GM13977 (cell line): ENCODE results near the gene UCK1.

Experiments
- DNase-seq: peaks from one replicate; pipeline ENCODE4 v3.0.0; 2012; ENCODE audit warnings: low spot score
- in situ Hi-C: fragments of 300-500 bp; cut with MboI; formaldehyde crosslinking; loops from one replicate; pipeline ENCODE4 v1.12.0; 2022; ENCODE audit warnings: low sequenced_read_pairs, low pct_unique_long_range_greater_than_20kb, mixed read lengths, inconsistent platforms; ENCODE audit not compliant: unreplicated experiment
- TF ChIP-seq, protein P1 (sequence below): IDR thresholded peaks from 2 replicates; pipeline ENCODE4 v1.5.1; 2012; ENCODE audit warnings: mild to moderate bottlenecking, control low read depth; ENCODE audit not compliant: insufficient read depth; ENCODE audit errors: extremely low read depth, missing control alignments

UCK1 gene

DNA sequence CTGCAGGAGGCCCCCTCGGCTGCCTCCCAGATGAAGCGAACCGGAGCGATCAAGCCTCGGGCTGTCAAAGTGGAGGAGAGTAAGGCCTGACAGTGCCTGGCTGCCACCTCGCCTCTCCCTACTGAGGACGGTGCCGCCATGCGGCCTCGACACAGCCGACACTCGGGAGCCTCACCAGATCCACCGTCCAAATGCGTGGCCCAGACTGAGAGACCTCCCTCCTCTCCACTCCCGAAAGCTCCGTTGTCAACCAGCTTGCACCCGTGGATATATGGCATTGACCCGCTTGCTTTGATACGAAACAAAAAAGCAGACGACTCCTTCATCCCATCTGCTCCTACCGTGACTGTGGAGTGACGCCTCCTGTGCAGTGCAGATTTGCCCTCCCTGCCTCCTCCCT lies 35.3 kb downstream of the UCK1 start:
- TF ChIP-seq, protein P1, sequence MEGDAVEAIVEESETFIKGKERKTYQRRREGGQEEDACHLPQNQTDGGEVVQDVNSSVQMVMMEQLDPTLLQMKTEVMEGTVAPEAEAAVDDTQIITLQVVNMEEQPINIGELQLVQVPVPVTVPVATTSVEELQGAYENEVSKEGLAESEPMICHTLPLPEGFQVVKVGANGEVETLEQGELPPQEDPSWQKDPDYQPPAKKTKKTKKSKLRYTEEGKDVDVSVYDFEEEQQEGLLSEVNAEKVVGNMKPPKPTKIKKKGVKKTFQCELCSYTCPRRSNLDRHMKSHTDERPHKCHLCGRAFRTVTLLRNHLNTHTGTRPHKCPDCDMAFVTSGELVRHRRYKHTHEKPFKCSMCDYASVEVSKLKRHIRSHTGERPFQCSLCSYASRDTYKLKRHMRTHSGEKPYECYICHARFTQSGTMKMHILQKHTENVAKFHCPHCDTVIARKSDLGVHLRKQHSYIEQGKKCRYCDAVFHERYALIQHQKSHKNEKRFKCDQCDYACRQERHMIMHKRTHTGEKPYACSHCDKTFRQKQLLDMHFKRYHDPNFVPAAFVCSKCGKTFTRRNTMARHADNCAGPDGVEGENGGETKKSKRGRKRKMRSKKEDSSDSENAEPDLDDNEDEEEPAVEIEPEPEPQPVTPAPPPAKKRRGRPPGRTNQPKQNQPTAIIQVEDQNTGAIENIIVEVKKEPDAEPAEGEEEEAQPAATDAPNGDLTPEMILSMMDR = no peak
- no peak for DNase-seq
- in situ Hi-C loops = no loop called here

DNA sequence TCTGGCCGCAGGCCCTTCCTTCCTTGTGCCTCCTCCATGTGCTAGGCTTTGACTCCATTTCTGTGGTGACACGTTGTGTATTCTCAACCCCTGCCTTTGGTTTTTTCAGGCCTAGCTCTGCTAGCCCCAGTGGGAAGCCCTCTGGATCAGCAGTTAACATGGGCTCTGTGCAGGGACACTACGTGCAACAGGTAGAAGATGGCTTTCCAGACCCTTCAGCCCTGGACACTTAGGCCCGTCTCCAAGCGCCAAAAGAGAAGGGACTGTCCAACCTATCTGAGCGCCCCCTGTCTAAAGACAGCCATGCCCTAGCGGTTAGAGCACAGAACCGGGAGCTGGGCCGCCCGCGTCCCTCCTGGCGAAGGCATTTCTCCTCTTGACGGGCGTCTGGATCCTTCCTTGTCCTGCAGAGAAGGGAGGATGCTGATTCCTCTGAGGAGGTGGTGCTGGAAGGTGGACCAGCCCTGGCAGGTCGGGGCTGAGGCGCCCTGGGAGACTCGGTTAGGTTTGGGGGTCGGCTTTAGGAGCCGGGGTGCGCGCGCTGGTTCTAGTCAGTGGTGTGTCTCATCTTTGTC lies 36.7 kb downstream of the UCK1 start:
- no peak for DNase-seq
- in situ Hi-C loops = no loop called here
- TF ChIP-seq, protein P1 = no peak

DNA sequence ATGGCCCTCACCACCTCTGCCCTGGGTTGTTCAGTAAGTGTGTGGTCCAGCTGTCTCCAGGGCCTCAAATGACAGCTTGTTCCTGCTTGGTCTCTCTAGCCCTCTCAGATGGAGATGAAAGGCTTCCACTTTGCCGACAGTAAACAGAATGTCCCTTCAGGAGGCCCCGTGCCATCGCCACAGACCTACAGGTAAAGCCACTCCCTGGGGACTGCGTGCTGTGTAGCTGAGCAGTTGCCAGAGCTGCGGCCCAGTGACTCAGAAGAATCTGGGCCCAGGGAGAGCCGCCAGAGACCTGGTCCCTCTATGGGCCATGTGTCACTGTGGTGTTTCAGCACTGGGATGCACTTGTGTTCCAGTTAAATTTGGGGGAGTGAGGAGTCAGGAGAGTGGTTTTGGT lies 39.0 kb downstream of the UCK1 start:
- no peak for DNase-seq
- TF ChIP-seq, protein P1 = no peak
- in situ Hi-C loops = no loop called here

DNA sequence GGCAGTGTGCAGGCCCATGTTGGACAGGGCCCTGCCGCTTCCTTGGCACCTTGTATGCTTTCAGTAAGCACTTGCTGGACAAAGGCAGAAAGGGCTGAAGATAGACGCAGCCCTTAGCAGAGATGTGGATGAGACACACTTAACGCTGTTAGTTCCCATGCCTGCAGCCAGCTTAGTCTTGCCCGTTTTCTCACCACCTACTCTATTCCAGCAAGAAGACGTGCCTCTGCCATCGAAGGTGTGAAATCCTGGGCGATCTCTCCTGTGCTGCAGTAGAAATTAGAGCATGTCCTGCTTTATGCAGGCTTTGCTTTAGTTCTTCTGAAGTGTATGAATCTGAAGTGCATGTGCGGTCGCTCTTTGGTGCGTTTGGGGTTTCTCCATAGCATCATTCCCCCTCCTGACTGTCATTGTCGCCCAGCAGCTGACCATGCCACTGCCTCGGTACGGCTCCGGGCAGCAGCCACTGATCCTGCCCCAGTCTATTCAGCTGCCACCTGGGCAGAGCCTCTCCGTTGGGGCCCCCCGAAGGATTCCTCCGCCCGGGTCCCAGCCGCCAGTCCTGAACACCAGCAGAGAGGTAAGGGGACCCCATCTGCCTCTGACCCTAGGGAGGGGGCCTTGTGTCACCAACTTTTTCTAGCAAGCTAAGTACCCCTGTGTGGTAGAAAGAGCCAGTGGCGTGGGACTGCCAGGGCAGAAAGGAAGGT lies 39.9 kb downstream of the UCK1 start:
- in situ Hi-C loops = no loop called here
- TF ChIP-seq, protein P1 = no peak
- DNase-seq = no peak

DNA sequence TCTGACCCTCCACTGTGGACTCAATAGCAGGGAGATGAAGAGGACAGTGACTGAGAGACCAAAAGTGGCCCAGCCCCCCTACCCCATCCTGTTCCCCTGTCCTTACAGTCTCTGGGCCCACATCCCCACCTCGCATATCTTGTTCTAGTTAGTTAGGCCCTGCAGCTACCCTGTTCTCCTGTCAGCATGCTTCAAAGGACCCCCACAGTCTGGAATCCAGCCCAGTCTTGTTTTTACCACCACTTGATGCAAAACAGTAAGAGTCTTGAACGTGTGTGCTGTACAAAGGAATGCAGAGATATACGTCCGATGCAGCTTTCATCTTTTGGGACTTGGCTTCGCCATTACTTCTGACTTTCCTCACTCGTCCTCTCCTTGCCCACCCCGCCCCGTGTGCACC lies 40.5 kb downstream of the UCK1 start:
- in situ Hi-C loops = no loop called here
- TF ChIP-seq, protein P1 = no peak
- DNase-seq = no peak

DNA sequence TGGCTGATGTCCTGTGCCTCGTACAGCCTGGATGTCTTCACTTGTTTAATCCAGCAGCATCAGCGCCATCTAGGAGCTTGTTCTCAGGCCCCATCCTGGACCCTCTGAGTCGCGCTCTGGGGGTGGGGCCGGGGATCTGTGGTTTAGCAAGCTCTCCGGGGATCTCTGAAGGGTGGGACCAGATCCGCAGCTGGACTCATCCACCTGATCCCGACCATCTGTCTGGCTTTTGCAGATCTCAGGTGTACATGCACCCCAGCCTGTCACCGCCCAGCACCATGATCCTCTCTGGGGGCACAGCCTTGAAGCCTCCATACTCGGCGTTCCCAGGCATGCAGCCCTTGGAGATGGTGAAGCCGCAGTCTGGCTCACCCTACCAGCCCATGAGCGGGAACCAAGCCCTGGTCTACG lies 43.4 kb downstream of the UCK1 start:
- DNase-seq = no peak
- in situ Hi-C loops = no loop called here
- TF ChIP-seq, protein P1 = no peak

DNA sequence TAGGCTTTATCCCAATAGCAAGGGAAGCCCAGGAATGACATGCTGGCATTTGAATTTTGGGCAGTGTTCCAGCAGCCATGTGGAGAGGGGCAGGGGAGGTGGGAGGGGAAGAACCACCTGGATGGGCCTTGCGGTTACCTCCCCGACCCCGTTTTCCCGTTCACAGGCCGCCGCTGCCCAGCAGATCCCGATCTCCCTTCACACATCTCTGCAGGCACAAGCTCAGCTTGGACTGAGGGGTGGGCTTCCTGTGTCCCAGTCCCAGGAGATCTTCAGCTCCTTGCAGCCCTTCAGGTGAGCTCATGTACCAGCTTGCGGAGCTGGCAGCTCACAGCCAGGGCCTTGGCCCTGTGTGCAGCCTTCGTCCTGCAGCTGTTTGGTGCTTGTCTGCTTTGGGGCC lies 44.1 kb downstream of the UCK1 start:
- DNase-seq = no peak
- TF ChIP-seq, protein P1 = no peak
- in situ Hi-C loops = no loop called here
